Smooth muscle cell (in vitro differentiated cells): Measurements from ENCODE around the gene RAB40B. TPM values are rescaled to one million over a fixed set of nuclear protein-coding genes. Genes with fewer than 3 reads are reported as not detected.

Experiments used
- DNase-seq: peaks from one replicate; lab custom pipeline; 2025; ENCODE audit not compliant: unreplicated experiment; lab: John Stamatoyannopoulos, UW
- H2AFZ ChIP-seq: fragments of 200-600 bp; sonication (generic); 2 replicates; pipeline ENCODE4 v1.6.0; 2016; ENCODE audit warnings: antibody characterized with exemption, low read depth, mild to moderate bottlenecking
- H3F3A ChIP-seq: fragments of 200-600 bp; sonication (generic); 2 replicates; pipeline ENCODE4 v1.6.0; 2017; ENCODE audit warnings: antibody characterized with exemption, low read depth
- H3K27ac ChIP-seq: fragments of 200-600 bp; sonication (generic); 2 replicates; pipeline ENCODE4 v1.5.1; 2016; ENCODE audit warnings: low read depth, mild to moderate bottlenecking
- H3K27me3 ChIP-seq: fragments of 200-600 bp; sonication (generic); 2 replicates; pipeline ENCODE4 v1.6.1; 2016; ENCODE audit warnings: low read depth, mild to moderate bottlenecking
- H3K36me3 ChIP-seq: fragments of 200-600 bp; sonication (generic); 2 replicates; pipeline ENCODE4 v1.5.1; 2016; ENCODE audit warnings: low read depth
- H3K4me1 ChIP-seq: fragments of 200-600 bp; sonication (generic); 2 replicates; pipeline ENCODE4 v1.5.1; 2016; ENCODE audit warnings: low read depth
- H3K4me2 ChIP-seq: fragments of 200-600 bp; sonication (generic); 2 replicates; pipeline ENCODE4 v1.6.0; 2016; ENCODE audit warnings: mild to moderate bottlenecking
- H3K4me3 ChIP-seq: fragments of 200-600 bp; sonication (generic); 2 replicates; pipeline ENCODE4 v1.5.1; 2016; ENCODE audit warnings: mild to moderate bottlenecking
- H3K79me2 ChIP-seq: fragments of 200-600 bp; sonication (generic); 2 replicates; pipeline ENCODE4 v1.6.0; 2016; ENCODE audit warnings: low read depth, mild to moderate bottlenecking
- H3K9ac ChIP-seq: fragments of 200-600 bp; sonication (generic); 2 replicates; pipeline ENCODE4 v1.6.0; 2016; ENCODE audit warnings: low read depth
- H3K9me3 ChIP-seq: fragments of 200-600 bp; sonication (generic); replicated peaks from 2 replicates; pipeline ENCODE4 v1.5.1; 2016; ENCODE audit warnings: low read depth
- H4K20me1 ChIP-seq: fragments of 200-600 bp; sonication (generic); 2 replicates; pipeline ENCODE4 v1.6.0; 2016; ENCODE audit warnings: low read depth
- WGBS: methylation state at CpG from one replicate; pipeline ENCODE4 v1.1.7; 2016; ENCODE audit warnings: low lambda C conversion rate; 5-methylcytosine and 5-hydroxymethylcytosine counted together
- polyA plus RNA-seq: library from polyadenylated mRNA; unstranded; fragments of >200 nt; fragmentation: Nextera tagmentation; extraction: Ambion mirVana; gene quantifications from 2 replicates; pipeline ENCODE4 v1.2.1, GENCODE V29; 2016
- total RNA-seq: library from RNA; depleted of rRNA; stranded (reverse); fragments of >200 nt; gene quantifications from 2 replicates; pipeline ENCODE4 v1.2.3, GENCODE V29; 2014
- TF ChIP-seq, protein P1 (sequence below): fragments of 200-600 bp; sonication (generic); IDR thresholded peaks from 2 replicates; pipeline ENCODE4 v1.5.1; 2017; ENCODE audit warnings: borderline replicate concordance, mild to moderate bottlenecking, antibody characterized with exemption; ENCODE audit not compliant: insufficient read depth, poor library complexity, severe bottlenecking

The RAB40B gene
- total and polyA plus RNA-seq, 2 experiments from 2014 or later: 12.0 to 16.0 TPM

DNA sequence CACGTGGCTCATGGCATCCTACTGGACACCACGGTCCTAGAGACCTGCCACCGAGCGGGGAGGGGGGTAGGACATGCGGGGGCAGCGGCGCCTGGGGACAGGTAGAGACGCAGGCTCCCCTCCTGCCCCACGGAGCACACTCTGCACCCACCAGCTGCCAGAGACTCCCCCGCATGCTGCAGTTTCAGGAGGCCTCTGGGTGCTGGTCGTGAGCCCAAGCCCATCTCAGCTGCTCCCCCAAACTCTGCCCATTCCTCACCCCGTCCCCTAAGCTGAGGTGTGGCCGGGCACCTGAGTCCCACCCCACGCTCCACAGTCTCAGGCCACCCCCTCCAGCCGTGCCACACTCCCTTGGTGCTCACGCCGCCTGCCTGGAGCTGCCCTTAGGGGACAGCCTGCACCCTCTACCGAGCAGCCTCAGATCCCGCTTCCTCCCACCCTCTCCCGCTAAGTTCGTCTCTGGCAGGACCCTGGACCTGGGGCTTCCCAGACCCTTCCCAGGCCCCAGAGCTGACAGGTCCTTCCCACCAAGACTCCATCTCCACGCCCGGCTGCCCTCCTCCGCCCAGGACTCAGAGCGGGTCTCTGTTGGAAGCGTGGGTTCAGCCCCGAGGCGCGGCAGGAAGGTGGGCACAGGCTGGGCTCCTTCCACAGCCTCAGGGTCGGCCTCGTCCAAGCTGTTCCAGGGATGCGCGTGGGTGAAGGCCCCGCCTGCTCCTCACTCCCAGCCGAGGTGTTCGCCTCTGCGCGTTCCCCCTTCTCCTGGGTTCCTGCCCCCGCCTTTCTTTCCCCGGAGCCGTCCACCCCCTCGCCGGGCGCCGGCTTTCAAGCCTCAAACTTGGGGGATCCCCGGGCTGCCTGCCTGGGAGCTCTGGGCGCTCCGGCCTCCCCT, 1.3 kb downstream of the RAB40B start:
- peaks cover 7% of the 10 kb centered on the region for H3K4me1 ChIP-seq
- peak overlapping the region; percentile 86 for H3K4me3 ChIP-seq
- H3K9ac ChIP-seq: no peak overlapping the region
- peak overlapping the region; percentile 72 for H2AFZ ChIP-seq
- TF ChIP-seq, protein P1, sequence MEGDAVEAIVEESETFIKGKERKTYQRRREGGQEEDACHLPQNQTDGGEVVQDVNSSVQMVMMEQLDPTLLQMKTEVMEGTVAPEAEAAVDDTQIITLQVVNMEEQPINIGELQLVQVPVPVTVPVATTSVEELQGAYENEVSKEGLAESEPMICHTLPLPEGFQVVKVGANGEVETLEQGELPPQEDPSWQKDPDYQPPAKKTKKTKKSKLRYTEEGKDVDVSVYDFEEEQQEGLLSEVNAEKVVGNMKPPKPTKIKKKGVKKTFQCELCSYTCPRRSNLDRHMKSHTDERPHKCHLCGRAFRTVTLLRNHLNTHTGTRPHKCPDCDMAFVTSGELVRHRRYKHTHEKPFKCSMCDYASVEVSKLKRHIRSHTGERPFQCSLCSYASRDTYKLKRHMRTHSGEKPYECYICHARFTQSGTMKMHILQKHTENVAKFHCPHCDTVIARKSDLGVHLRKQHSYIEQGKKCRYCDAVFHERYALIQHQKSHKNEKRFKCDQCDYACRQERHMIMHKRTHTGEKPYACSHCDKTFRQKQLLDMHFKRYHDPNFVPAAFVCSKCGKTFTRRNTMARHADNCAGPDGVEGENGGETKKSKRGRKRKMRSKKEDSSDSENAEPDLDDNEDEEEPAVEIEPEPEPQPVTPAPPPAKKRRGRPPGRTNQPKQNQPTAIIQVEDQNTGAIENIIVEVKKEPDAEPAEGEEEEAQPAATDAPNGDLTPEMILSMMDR: no peak
- no peaks in the 10 kb centered on the region for H3K36me3 ChIP-seq
- DNase-seq: no peak
- no peak overlapping the region for H3K27ac ChIP-seq
- peaks cover 13% of the 10 kb centered on the region for H3K79me2 ChIP-seq
- H3F3A ChIP-seq: no peaks in the 10 kb centered on the region
- no peaks in the 10 kb centered on the region for H3K9me3 ChIP-seq
- no peaks in the 10 kb centered on the region for H3K27me3 ChIP-seq
- 35% methylated on average over 48 of the region's 48 CpGs for WGBS
- peak overlapping the region; percentile 99 for H3K4me2 ChIP-seq
- H4K20me1 ChIP-seq: no peaks in the 10 kb centered on the region

DNA sequence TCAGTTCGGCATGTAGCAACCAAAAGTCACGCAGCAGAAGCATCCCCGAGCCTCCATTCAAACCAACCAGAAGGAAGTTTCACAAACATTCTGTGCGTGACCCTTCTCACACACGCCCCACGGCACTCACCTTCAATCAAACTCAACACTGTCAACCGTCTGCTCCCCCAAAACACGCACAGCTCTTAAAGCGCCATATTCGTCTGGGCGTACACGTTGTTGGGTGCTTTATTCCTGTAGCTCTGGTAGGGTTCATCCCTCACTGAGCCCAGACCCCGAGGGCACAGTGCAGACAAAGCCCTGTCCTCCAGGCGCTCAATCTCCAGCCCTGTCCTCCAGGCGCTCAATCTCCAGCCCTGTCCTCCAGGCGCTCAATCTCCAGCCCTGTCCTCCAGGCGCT, 2.2 kb downstream of the RAB40B start:
- TF ChIP-seq, protein P1: no peak
- Histone ChIP-seq H3K27ac (no peak overlapping the region), H3K79me2 (peaks cover 13% of the 10 kb centered on the region), H3F3A (no peaks in the 10 kb centered on the region), H2AFZ (no peak overlapping the region), H3K36me3 (no peaks in the 10 kb centered on the region), H3K4me2 (no peak overlapping the region), H3K9me3 (no peaks in the 10 kb centered on the region), H3K9ac (no peak overlapping the region), H3K27me3 (no peaks in the 10 kb centered on the region), H4K20me1 (peaks cover 4% of the 10 kb centered on the region), H3K4me1 (peaks cover 7% of the 10 kb centered on the region), H3K4me3 (no peak overlapping the region)
- WGBS: 95% methylated on average over 15 of the region's 17 CpGs
- no peak for DNase-seq

DNA sequence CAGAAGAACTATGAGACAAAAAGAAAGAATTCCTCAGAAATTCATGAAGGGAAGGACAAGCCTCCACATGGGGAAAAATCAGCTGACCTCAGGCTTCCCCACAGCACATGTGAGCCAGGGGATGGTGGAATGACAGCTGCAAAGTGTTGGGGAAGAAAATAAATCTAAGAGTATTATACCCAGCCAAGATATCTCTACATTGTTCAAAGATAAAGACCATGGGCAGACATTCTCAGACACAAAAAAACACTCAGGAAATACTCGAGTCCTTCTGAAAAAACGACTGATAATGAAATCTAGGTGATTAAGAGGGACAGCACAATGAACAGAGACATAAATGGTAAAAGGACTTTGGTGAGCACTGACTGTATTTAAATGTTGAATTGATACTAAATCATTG, 3.9 kb downstream of the RAB40B start:
- Histone ChIP-seq H3K27ac (no peak overlapping the region), H3K4me2 (no peak overlapping the region), H3K9me3 (no peaks in the 10 kb centered on the region), H3K9ac (no peak overlapping the region), H3F3A (no peaks in the 10 kb centered on the region), H3K27me3 (no peaks in the 10 kb centered on the region), H3K79me2 (peaks cover 13% of the 10 kb centered on the region), H4K20me1 (peaks cover 4% of the 10 kb centered on the region), H3K36me3 (no peaks in the 10 kb centered on the region), H2AFZ (no peak overlapping the region), H3K4me1 (peaks cover 7% of the 10 kb centered on the region), H3K4me3 (no peak overlapping the region)
- WGBS: 70% methylated on average over 2 of the region's 2 CpGs
- no peak for DNase-seq
- TF ChIP-seq, protein P1: no peak
